ENCODE measurements around the gene LETM1. TPM values are rescaled to one million over a fixed set of nuclear protein-coding genes. Genes with fewer than 3 reads are reported as not detected.

LETM1 gene
- total RNA-seq, 1 experiment from 2014 or later: 67.3 TPM

- TF ChIP-seq FOSL1 (IDR thresholded peaks at IDR 0.05; ENCODE audit: low read depth): no peak
- no peak for TF ChIP-seq EZH2phosphoT487 (IDR thresholded peaks at IDR 0.05; ENCODE audit: borderline replicate concordance)
- TF ChIP-seq MAX (IDR thresholded peaks at IDR 0.05): no peak
- TF ChIP-seq SIN3A (IDR thresholded peaks at IDR 0.05; ENCODE audit: low read depth): no peak
- TF ChIP-seq, protein P1, sequence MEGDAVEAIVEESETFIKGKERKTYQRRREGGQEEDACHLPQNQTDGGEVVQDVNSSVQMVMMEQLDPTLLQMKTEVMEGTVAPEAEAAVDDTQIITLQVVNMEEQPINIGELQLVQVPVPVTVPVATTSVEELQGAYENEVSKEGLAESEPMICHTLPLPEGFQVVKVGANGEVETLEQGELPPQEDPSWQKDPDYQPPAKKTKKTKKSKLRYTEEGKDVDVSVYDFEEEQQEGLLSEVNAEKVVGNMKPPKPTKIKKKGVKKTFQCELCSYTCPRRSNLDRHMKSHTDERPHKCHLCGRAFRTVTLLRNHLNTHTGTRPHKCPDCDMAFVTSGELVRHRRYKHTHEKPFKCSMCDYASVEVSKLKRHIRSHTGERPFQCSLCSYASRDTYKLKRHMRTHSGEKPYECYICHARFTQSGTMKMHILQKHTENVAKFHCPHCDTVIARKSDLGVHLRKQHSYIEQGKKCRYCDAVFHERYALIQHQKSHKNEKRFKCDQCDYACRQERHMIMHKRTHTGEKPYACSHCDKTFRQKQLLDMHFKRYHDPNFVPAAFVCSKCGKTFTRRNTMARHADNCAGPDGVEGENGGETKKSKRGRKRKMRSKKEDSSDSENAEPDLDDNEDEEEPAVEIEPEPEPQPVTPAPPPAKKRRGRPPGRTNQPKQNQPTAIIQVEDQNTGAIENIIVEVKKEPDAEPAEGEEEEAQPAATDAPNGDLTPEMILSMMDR (IDR thresholded peaks at IDR 0.05 in 2 of 3, conservative IDR thresholded peaks at IDR 0.05 in 1 of 3; ENCODE audit: borderline replicate concordance in 1 of 3, insufficient read depth in 1 of 3, low read depth in 2 of 3, low read length in 2 of 3): no peak
- TF ChIP-seq RAD21 (IDR thresholded peaks at IDR 0.05; ENCODE audit: low read depth): no peak
- TF ChIP-seq POLR2AphosphoS5 (IDR thresholded peaks at IDR 0.05; ENCODE audit: low read depth, low read length): no peak
- TF ChIP-seq, protein P2, sequence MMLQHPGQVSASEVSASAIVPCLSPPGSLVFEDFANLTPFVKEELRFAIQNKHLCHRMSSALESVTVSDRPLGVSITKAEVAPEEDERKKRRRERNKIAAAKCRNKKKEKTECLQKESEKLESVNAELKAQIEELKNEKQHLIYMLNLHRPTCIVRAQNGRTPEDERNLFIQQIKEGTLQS (IDR thresholded peaks at IDR 0.05): no peak
- no peak for TF ChIP-seq SP1 (IDR thresholded peaks at IDR 0.05; ENCODE audit: low read depth)
- ATAC-seq: no peak
- H3K4me1 ChIP-seq (ENCODE audit: control insufficient read depth in 1 of 2, insufficient read depth in 2 of 2, low read length in 2 of 2): peaks cover 0 to 9% of the 10 kb centered on the region in 2 experiments; a peak in 1 of 4 replicates
- ChIA-PET CTCF (no interaction called here), RAD21 (ENCODE audit: low non-redundant PET in 1 of 2, low total read pairs in 2 of 2, uncharacterized antibody in 2 of 2, unreplicated experiment in 2 of 2) (no interaction called here), POLR2A (no interaction called here)
- no peak overlapping the region for H2AFZ ChIP-seq (ENCODE audit: low read depth, low read length, poor library complexity, severe bottlenecking)
- H3K27me3 ChIP-seq (ENCODE audit: insufficient read depth, low read length): no peaks in the 10 kb centered on the region
- no peaks in the 10 kb centered on the region for H3K9me2 ChIP-seq (ENCODE audit: insufficient read depth)
- no TSS peak for BruUV-seq (replicated peaks)
- H3K9me3 ChIP-seq (ENCODE audit: control insufficient read depth in 1 of 2, insufficient read depth in 1 of 2, low read depth in 1 of 2, low read length in 2 of 2): no peaks in the 10 kb centered on the region
- H3K79me2 ChIP-seq (ENCODE audit: insufficient read depth, low read length): peaks cover 100% of the 10 kb centered on the region
- no peak for DNase-seq (ENCODE audit: low read depth, low spot score)
- no peak overlapping the region for H3K4me2 ChIP-seq (ENCODE audit: low read length)
- H3K4me3 ChIP-seq (replicated peaks in 1 of 2; ENCODE audit: low read depth in 1 of 2, low read length in 2 of 2): no peak overlapping the region
- H3K9ac ChIP-seq (ENCODE audit: low read length): no peak overlapping the region
- H4K20me1 ChIP-seq (ENCODE audit: insufficient read depth): peaks cover 13% of the 10 kb centered on the region; the same call in 1 of the 2 replicates
- peaks cover 0 to 10% of the 10 kb centered on the region in 2 experiments; a peak in 1 of 4 replicates for H3K36me3 ChIP-seq (ENCODE audit: control insufficient read depth in 1 of 2, insufficient read depth in 2 of 2, low read length in 2 of 2)
- H3K27ac ChIP-seq (ENCODE audit: low read depth, low read length): no peak overlapping the region
- intact Hi-C loops (cut with micrococcal nuclease): no loop called here
Measured at GRCh38 chr4:1890979-1891570, 35.1 kb upstream of the LETM1 start.
